Liver (tissue), 9 donors: ENCODE measurements around the gene ADAMTS14. TPM values are rescaled to one million over a fixed set of nuclear protein-coding genes. Genes with fewer than 3 reads are reported as not detected.

Experiments used
- DNase-seq: peaks from one replicate; pipeline ENCODE4 v3.0.0-alpha.2; 2017; ENCODE audit warnings: low spot score
- H3K27ac ChIP-seq, 2 donors: one replicate each; pipeline ENCODE4 v1.7.0; 2013; ENCODE audit warnings: inconsistent platforms in 2 of 2, low read length in 2 of 2, control low read depth in 1 of 2, low read depth in 1 of 2, mild to moderate bottlenecking in 1 of 2
- H3K27me3 ChIP-seq, 4 donors: one replicate each; pipeline versions ENCODE4 v1.6.1 to v1.7.0; 2013; ENCODE audit warnings: low read length in 3 of 4, inconsistent platforms in 1 of 4, mild to moderate bottlenecking in 1 of 4, moderate library complexity in 1 of 4; ENCODE audit not compliant: control insufficient read depth in 4 of 4, insufficient read depth in 4 of 4
- H3K36me3 ChIP-seq, 4 donors: one replicate each; pipeline versions ENCODE4 v1.6.1 to v1.7.0; 2013; ENCODE audit warnings: low read length in 3 of 4, mild to moderate bottlenecking in 3 of 4, low read depth in 1 of 4, moderate library complexity in 1 of 4; ENCODE audit not compliant: control insufficient read depth in 4 of 4, insufficient read depth in 3 of 4
- H3K4me1 ChIP-seq, 4 donors: one replicate each; pipeline versions ENCODE4 v1.6.1 to v1.7.0; 2013; ENCODE audit warnings: low read length in 3 of 4, mild to moderate bottlenecking in 3 of 4, moderate library complexity in 1 of 4; ENCODE audit not compliant: control insufficient read depth in 4 of 4, insufficient read depth in 4 of 4
- H3K4me3 ChIP-seq, 3 donors: one replicate each; pipeline versions ENCODE4 v1.6.1 to v1.7.0; 2013; ENCODE audit warnings: low read length in 3 of 3, control low read depth in 1 of 3, low read depth in 1 of 3, mild to moderate bottlenecking in 1 of 3
- H3K9ac ChIP-seq, 2 donors: one replicate each; pipeline ENCODE4 v1.7.0; 2013; ENCODE audit warnings: low read length in 2 of 2, mild to moderate bottlenecking in 2 of 2, moderate library complexity in 2 of 2, control low read depth in 1 of 2, low read depth in 1 of 2
- H3K9me3 ChIP-seq, 4 donors: one replicate each; pipeline versions ENCODE4 v1.6.1 to v1.7.0; 2013; ENCODE audit warnings: low read length in 3 of 4; ENCODE audit not compliant: control insufficient read depth in 4 of 4
- ATF3 ChIP-seq: IDR thresholded peaks from 2 replicates; pipeline ENCODE4 v1.6.1; 2016; ENCODE audit warnings: antibody characterized with exemption
- CTCF ChIP-seq: fragments of 150-350 bp; IDR thresholded peaks from 2 replicates; pipeline ENCODE4 v1.5.1; 2017; ENCODE audit warnings: improper control_type of control experiment, low read depth, low read length; ENCODE audit not compliant: missing input control
- EGR1 ChIP-seq, 2 donors: IDR thresholded peaks; 2 replicates each; pipeline ENCODE4 v1.6.1; 2016 to 2018; ENCODE audit warnings: antibody characterized with exemption in 2 of 2, low read depth in 2 of 2
- FOXA1 ChIP-seq: IDR thresholded peaks from 2 replicates; pipeline ENCODE4 v1.6.1; 2016; ENCODE audit warnings: antibody characterized with exemption
- FOXA2 ChIP-seq: IDR thresholded peaks from 2 replicates; pipeline ENCODE4 v1.6.1; 2016; ENCODE audit warnings: antibody characterized with exemption
- GABPA ChIP-seq, 2 donors: IDR thresholded peaks in 1 of 2; conservative IDR thresholded peaks in 1 of 2; 2 replicates each; pipeline ENCODE4 v1.6.1; 2016; ENCODE audit warnings: antibody characterized with exemption in 2 of 2, mild to moderate bottlenecking in 1 of 2, moderate library complexity in 1 of 2
- HNF4G ChIP-seq: IDR thresholded peaks from 2 replicates; pipeline ENCODE4 v1.6.1; 2016; ENCODE audit warnings: antibody characterized with exemption
- JUND ChIP-seq, 2 donors: IDR thresholded peaks; 2 replicates each; pipeline ENCODE4 v1.6.1; 2016; ENCODE audit warnings: antibody characterized with exemption in 2 of 2
- MAX ChIP-seq: IDR thresholded peaks from 2 replicates; pipeline ENCODE4 v1.6.1; 2016; ENCODE audit warnings: antibody characterized with exemption
- NR2F2 ChIP-seq: IDR thresholded peaks from 2 replicates; pipeline ENCODE4 v1.6.1; 2016; ENCODE audit warnings: antibody characterized with exemption
- RAD21 ChIP-seq, 2 donors: IDR thresholded peaks; 2 replicates each; pipeline ENCODE4 v1.6.1; 2016; ENCODE audit warnings: antibody characterized with exemption in 2 of 2, mild to moderate bottlenecking in 2 of 2
- REST ChIP-seq: IDR thresholded peaks from 2 replicates; pipeline ENCODE4 v1.6.1; 2016; ENCODE audit warnings: antibody characterized with exemption, mild to moderate bottlenecking
- SP1 ChIP-seq: IDR thresholded peaks from 2 replicates; pipeline ENCODE4 v1.6.1; 2018; ENCODE audit warnings: antibody characterized with exemption, mild to moderate bottlenecking
- TAF1 ChIP-seq: conservative IDR thresholded peaks from 2 replicates; pipeline ENCODE4 v1.6.1; 2016; ENCODE audit warnings: antibody characterized with exemption, mild to moderate bottlenecking
- YY1 ChIP-seq: IDR thresholded peaks from 2 replicates; pipeline ENCODE4 v1.6.1; 2016; ENCODE audit warnings: antibody characterized with exemption, mild to moderate bottlenecking
- ZBTB33 ChIP-seq: IDR thresholded peaks from 2 replicates; pipeline ENCODE4 v1.6.1; 2016; ENCODE audit warnings: antibody characterized with exemption
- WGBS: extraction: QIAGEN DNeasy Blood & Tissue Kit; methylation state at CpG from one replicate; pipeline ENCODE4 v1.1.7; 2013; 5-methylcytosine and 5-hydroxymethylcytosine counted together
- polyA plus RNA-seq, 2 donors: library from polyadenylated mRNA; stranded (reverse) in 1 of 2; unstranded in 1 of 2; fragments of 200-250 nt in 1 of 2; fragments of >200 nt in 1 of 2; fragmentation: Nextera tagmentation in 1 of 2; extraction: Ambion mirVana in 1 of 2; gene quantifications; one replicate each; pipeline versions ENCODE4 v1.2.1 to v1.2.3, GENCODE V29; 2013 to 2015
- total RNA-seq, 2 donors: library from RNA; depleted of rRNA; stranded (reverse); fragments of >200 nt; gene quantifications; one replicate each; pipeline ENCODE4 v1.2.3, GENCODE V29; 2014
- donor health status: healthy.
- donor health status: healthy.
- donor health status: healthy.
- donor health status: healthy.
- donor health status: healthy.

The ADAMTS14 gene
- total and polyA plus RNA-seq, 4 donors = 0.09 to 0.33 (median 0.13) TPM

GRCh38 chr10:70655316-70655715 lies 17.0 kb upstream of the ADAMTS14 start:
- H3K4me1 ChIP-seq = no peaks in the 10 kb centered on the region
- DNase-seq = no peak
- no peak for TF ChIP-seq ATF3
- TF ChIP-seq FOXA2 = no peak
- no peak for TF ChIP-seq RAD21 (IDR thresholded peaks at IDR 0.05)
- no peak for TF ChIP-seq REST
- no peak for TF ChIP-seq CTCF
- TF ChIP-seq YY1 = no peak
- TF ChIP-seq HNF4G = no peak
- no peak for TF ChIP-seq EGR1 (IDR thresholded peaks at IDR 0.05; ENCODE audit: low read depth in 2 of 2)
- TF ChIP-seq TAF1 = no peak
- no peak for TF ChIP-seq GABPA (IDR thresholded peaks at IDR 0.05 in 1 of 2, conservative IDR thresholded peaks at IDR 0.05 in 1 of 2)
- no peak for TF ChIP-seq MAX
- TF ChIP-seq SP1 = no peak
- TF ChIP-seq FOXA1 = no peak
- no peak for TF ChIP-seq ZBTB33
- no peak for TF ChIP-seq NR2F2
- TF ChIP-seq JUND (IDR thresholded peaks at IDR 0.05) = no peak
- H3K27me3 ChIP-seq = no peaks in the 10 kb centered on the region
- H3K27ac ChIP-seq = no peak overlapping the region
- no peaks in the 10 kb centered on the region for H3K36me3 ChIP-seq
- no peaks in the 10 kb centered on the region for H3K9me3 ChIP-seq
- WGBS = 97% methylated on average over 12 of the region's 12 CpGs
- H3K9ac ChIP-seq = no peak overlapping the region
- H3K4me3 ChIP-seq = no peak overlapping the region

- DNase-seq = no peak
- 56% methylated on average over 3 of the region's 3 CpGs for WGBS
Observed at GRCh38 chr10:70656489-70656888, 15.8 kb upstream of the ADAMTS14 start.

More at GRCh38 chr10:70656489-70656888, 15.8 kb upstream of the ADAMTS14 start:
- Histone ChIP-seq H3K4me3 (no peak overlapping the region), H3K9me3 (no peaks in the 10 kb centered on the region), H3K27ac (no peak overlapping the region), H3K36me3 (no peaks in the 10 kb centered on the region), H3K4me1 (no peaks in the 10 kb centered on the region), H3K9ac (no peak overlapping the region), H3K27me3 (no peaks in the 10 kb centered on the region)
- TF ChIP-seq ATF3 (no peak), REST (no peak)
